Fibroblast of villous mesenchyme (primary cell): ENCODE measurements around the gene RSPH3. TPM values are rescaled to one million over a fixed set of nuclear protein-coding genes. Genes with fewer than 3 reads are reported as not detected.
"Not testable (repeated sequence)": the region's sequence is repeated elsewhere in the genome, so short reads cannot be mapped to it uniquely, and the experiment has no call there.

ENCODE experiments used
- DNase-seq: peaks from one replicate; pipeline ENCODE4 v3.0.0-alpha.2; 2010; ENCODE audit warnings: low read depth
- H3K4me3 ChIP-seq: 2 replicates; pipeline ENCODE4 v1.5.1; 2011; ENCODE audit warnings: low read depth, mild to moderate bottlenecking, low read length
- CTCF ChIP-seq: IDR thresholded peaks from 2 replicates; pipeline ENCODE4 v1.5.1; 2012; ENCODE audit warnings: low read depth, mild to moderate bottlenecking, low read length; ENCODE audit not compliant: insufficient read depth
- total RNA-seq: library from RNA; depleted of rRNA; stranded (reverse); fragments of >200 nt; gene quantifications from 2 replicates; pipeline ENCODE4 v1.2.3, GENCODE V29; 2012

RSPH3 gene
- total RNA-seq, 1 donor: 6.0 TPM

- H3K4me3 ChIP-seq: no peak overlapping the region
- TF ChIP-seq CTCF: no peak
- no peak for DNase-seq
Measured at GRCh38 chr6:158993639-158994038, 6.4 kb downstream of the RSPH3 start.

- DNase-seq: no peak
- no peak for TF ChIP-seq CTCF
- no peak overlapping the region for H3K4me3 ChIP-seq
Measured at GRCh38 chr6:158991017-158991723, 8.8 kb downstream of the RSPH3 start.

- DNase-seq, H3K4me3 ChIP-seq: not testable (repeated sequence)
Measured at GRCh38 chr6:158989711-158990110, 10.3 kb downstream of the RSPH3 start.

GRCh38 chr6:158988477-158988876, 11.5 kb downstream of the RSPH3 start:
- H3K4me3 ChIP-seq: no peak overlapping the region
- TF ChIP-seq CTCF: no peak
- no peak for DNase-seq

GRCh38 chr6:158987657-158988056, 12.3 kb downstream of the RSPH3 start:
- no peak for DNase-seq
- no peak overlapping the region for H3K4me3 ChIP-seq
- TF ChIP-seq CTCF: no peak

GRCh38 chr6:158978757-158979156, 21.2 kb downstream of the RSPH3 start:
- DNase-seq: peak; percentile 24
- H3K4me3 ChIP-seq: no peak overlapping the region
- TF ChIP-seq CTCF: no peak

- no peak for TF ChIP-seq CTCF
- no peak for DNase-seq
- no peak overlapping the region for H3K4me3 ChIP-seq
Measured at GRCh38 chr6:158977382-158977781, 22.6 kb downstream of the RSPH3 start.
